OCI-LY1 (cell line): ENCODE data around the gene SH2B3.

Experiments used
- CTCF ChIP-seq: fragments of 200-600 bp; sonication (generic), shearing (Covaris generic); IDR thresholded peaks from 2 replicates; pipeline ENCODE4 v1.5.1; 2017; ENCODE audit warnings: mild to moderate bottlenecking, antibody characterized with exemption, low read length, moderate library complexity, mixed read lengths
- EZH2 ChIP-seq: fragments of 200-600 bp; sonication (generic), shearing (Covaris generic); IDR thresholded peaks from 2 replicates; pipeline ENCODE4 v1.8.0; 2017; ENCODE audit warnings: borderline replicate concordance, mixed run types, mild to moderate bottlenecking, antibody characterized with exemption, low read length, moderate library complexity, mixed read lengths

DNA sequence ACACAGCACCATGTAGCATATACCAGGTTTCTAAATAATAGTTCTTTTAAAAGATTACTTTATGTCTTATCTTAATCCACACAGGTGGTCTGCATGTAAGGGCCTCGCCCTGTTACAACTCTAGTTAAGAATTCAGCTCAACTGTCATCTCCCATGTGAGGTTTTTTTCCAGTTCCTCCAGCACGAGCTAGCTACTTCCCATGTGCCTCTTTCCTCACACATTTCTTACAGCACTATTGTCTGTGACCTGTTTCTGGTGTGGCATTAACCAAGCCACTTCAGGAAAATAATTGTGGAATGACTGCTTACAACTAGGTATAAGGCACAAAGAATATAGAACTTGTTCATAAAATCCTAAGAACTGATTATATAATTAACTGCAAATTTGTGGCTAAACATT is 65.5 kb downstream of the SH2B3 start:
- TF ChIP-seq CTCF (no peak), EZH2 (no peak)
